ENCODE data around the gene CELA1.
"Not testable (repeated sequence)": the region's sequence is repeated elsewhere in the genome, so short reads cannot be mapped to it uniquely, and the experiment has no call there.

The CELA1 gene

GRCh38 chr12:51307655-51308593 is 38.6 kb downstream of the CELA1 start:
- no peak for DNase-seq

GRCh38 chr12:51306507-51306906 is 40.0 kb downstream of the CELA1 start:
- no peak for DNase-seq

- not testable (repeated sequence) for DNase-seq
Observed at GRCh38 chr12:51300768-51301167, 45.7 kb downstream of the CELA1 start.

GRCh38 chr12:51295651-51296050 is 50.8 kb downstream of the CELA1 start:
- no peak for DNase-seq

GRCh38 chr12:51294097-51294496 is 52.4 kb downstream of the CELA1 start:
- not testable (repeated sequence) for DNase-seq

- DNase-seq, result no peak
Observed at GRCh38 chr12:51293696-51294095, 52.8 kb downstream of the CELA1 start.

GRCh38 chr12:51291603-51292513 is 54.6 kb downstream of the CELA1 start:
- not testable (repeated sequence) for DNase-seq

GRCh38 chr12:51285843-51286242 is 60.6 kb downstream of the CELA1 start:
- no peak for DNase-seq

- no peak for DNase-seq
Observed at GRCh38 chr12:51281202-51281924, 65.1 kb downstream of the CELA1 start.
